NCI-H2196 treated with DMSO at 0.1 percent for 48 hours (cell line): ENCODE data around the gene SLC6A12.
"Not testable (repeated sequence)": the region's sequence is repeated elsewhere in the genome, so short reads cannot be mapped to it uniquely, and the experiment has no call there.

Experiments used
- DNase-seq: peaks from one replicate; lab custom pipeline; 2025; ENCODE audit not compliant: unreplicated experiment; lab: John Stamatoyannopoulos, UW

SLC6A12 gene

DNA sequence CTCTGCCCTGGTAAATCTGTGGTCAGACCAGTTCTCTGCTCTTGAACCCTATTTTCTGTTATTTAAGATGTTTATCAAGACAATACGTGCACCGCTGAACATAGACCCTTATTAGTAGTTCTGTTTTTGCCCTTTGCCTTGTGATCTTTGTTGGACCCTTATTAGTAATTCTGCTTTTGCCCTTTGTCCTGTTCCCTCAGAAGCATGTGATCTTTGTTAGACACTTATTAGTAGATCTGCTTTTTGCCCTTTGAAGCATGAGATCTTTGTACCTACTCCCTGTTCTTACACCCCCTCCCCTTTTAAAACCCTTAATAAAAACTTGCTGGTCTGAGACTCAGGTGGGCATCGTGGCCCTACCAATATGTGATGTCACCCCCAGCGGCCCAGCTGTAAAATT lies 22.0 kb upstream of the SLC6A12 start:
- DNase-seq = not testable (repeated sequence)

GRCh38 chr12:234891-235415 lies 21.0 kb upstream of the SLC6A12 start:
- no peak for DNase-seq

DNA sequence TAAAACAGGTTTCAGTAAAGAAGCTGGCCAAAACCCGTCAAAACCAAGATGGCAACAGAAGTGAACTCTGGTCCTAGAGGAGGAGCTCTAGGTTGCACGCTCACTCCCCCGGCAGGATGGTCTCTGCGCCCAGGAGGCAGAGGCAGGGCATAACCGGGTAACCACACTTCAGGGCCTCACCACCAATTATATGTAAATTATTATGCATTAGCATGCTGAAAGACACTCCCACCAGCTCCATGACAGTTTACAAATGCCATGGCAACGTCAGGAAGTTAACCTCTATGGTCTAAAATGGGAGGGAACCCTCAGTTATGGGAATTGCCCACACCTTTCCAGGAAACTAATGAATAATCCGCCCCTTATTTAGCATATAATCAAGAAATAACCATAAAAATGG lies 20.1 kb upstream of the SLC6A12 start:
- no peak for DNase-seq

DNA sequence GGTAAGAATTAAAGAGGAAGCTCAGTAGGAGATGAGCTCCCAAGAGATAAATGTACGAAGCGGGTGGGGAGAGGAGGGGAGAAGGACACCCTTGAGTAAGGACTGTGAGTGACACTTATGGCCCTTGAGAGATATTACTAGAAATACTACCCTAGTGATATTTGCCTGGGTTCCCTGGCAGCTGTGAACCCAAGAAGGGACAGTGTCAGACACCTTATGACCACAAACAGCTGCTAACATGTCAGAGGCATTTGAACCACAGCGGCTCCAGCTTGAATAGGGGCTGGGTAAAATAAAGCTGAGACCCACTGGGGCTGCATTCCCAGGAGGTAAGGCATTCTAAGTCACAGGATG lies 19.6 kb upstream of the SLC6A12 start:
- no peak for DNase-seq

DNA sequence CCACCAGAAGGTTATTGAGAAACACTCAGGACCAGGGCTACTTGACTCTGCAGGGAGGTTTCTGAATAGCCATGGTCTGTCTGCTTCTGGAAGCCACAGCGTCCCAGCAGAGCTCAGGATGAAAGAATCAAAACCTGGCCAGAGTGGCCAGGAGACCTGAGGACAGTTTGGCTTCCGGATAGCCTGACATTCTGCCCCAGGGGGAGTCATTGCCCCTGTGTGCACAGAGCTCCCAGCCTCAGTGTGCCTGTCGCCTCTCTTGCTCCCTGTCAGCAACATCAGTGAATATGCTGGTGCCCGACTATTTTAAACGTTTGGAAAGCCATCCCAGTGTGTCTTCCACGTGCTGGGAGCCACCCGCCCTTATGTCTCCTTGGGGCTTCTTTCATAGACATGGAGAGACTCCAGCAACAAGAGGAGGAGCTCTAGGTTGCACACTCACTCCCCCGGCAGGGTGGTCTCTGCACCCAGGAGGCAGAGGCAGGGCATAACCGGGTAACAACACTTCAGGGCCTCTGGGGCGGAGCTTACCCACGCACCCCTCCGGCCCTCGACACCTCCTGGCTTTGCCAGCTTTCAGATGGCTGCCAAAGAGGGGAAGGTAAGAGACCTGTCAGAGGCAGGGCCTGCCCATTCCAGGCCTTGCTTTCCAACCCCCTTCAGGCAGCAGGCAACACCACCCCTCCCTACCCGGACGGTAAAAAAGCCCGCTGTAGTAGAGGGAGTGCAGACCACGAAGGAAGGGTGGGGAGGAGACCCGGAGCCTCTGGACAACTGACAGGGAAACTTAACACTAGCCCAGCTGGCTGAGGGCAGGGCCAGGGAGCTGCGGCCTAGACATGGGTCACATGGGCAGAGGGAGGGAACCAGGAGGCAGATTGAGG lies 19.0 kb upstream of the SLC6A12 start:
- no peak for DNase-seq

DNA sequence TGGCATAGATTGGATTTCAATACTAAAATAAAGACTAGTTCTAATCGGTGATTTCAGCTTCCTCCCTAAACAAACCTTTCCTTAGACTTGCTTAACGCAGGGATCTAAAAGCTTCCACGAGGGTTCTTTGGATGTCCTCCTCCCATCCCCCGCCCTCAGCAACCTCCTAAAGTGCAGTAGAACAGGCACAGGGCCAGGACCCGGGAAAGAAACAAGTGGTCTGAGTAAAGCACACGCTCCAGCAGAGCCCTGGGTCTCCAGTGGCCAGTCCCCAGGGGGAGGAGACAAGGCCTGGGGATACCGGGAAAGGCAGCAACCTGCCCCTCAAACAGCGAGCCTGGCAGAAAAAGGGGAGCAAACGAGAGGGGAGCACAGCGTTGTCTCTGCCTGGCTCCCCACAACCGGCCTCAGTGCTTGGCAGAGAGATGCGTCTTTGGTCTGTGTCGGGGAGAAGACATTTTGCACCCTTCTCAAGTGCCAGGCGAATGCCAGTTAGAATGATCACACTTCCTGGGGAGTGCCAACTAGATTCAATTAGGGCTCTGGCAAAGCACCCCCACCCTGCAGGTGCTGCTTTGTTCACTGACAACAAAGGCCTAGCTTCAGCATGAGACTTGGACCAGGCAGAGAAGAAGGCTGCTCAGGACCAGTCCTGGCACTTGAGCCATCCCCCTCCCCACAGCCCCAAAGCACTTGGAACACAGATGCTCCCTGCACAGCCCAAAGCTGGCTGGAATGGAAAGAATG lies 17.1 kb upstream of the SLC6A12 start:
- peak; percentile 3 for DNase-seq

DNA sequence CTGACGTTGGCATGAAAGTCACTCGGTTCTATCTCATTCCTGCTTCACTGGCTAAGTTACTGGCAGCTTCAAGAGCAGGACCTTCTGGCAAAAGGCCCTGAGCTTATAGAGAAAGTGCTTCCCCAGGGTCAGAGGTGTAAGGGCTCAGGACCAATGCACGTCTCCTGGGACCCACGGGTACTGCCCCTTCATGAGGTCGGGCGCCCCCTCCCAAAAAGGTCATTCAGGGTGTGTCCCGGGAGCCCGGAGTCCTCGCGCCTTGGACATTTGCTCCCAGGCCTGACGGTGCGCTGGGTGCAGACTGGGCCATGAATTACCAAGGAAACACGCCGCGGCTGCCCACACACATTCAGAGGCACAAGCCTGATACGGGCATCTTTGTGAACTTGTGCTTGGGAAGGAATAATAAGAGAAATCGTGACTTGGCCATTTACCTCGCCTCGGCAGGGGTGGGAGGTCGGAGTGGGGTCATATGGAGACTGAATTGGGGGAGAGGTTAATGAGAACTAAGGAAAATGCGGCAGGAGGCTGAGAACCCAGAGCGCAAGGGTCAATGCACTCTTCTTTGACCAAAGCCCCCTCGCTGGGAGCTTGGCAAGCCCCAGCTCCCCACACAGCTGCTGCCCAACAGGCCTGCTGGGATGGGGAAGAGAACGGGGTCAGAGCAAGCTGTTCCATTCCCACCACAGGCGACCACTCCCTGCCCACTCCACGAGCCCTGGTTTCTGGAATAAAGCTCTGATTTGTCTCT lies 15.7 kb upstream of the SLC6A12 start:
- no peak for DNase-seq

DNA sequence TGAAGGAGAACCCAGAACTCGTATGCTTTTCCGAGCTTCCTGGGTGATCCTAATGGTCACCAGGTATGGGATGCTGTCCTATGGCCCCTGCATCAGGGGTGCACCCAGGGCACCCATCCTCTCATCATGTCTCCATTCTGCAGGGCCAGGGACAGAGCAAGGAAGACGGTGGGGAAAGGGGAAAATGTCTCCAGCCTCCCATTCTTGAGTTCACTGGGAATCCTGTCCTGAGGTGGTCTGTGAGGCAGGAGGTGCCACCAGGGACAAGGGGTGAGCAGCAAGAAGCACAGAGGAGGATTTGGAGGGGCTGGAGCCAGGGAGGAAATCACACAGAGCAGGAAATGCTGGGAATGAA lies 14.9 kb upstream of the SLC6A12 start:
- DNase-seq = no peak

GRCh38 chr12:227923-228845 lies 14.2 kb upstream of the SLC6A12 start:
- DNase-seq = no peak

DNA sequence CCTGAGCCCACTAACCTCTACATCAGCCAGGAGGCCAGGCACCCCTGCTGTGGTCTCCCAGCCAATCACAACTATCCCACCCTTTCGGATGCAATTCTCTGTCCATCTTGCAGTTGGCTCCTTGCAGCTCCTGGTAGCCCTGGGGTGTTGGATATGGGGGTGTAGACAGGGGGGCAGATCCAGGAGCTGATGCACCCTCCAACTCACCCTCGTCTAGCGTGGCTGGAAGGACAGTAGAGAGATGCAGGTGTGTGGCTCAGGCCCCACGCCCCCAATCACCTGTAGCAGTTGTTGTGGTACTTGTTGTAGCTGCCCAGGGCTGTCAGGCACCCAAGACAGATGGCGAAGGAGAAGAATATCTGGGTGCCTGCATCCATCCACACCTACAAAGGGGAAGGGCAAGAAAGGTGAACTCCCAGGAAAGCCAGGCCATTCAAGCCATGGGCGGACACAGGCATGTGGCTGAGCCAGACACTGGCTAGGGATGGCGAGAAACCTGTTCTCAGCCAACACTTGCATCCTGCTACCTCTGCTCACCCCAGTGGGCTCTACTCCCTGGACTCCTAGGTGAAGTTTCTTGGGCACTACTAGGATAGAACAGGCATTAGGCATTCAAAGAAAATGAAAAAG lies 13.4 kb upstream of the SLC6A12 start:
- no peak for DNase-seq

DNA sequence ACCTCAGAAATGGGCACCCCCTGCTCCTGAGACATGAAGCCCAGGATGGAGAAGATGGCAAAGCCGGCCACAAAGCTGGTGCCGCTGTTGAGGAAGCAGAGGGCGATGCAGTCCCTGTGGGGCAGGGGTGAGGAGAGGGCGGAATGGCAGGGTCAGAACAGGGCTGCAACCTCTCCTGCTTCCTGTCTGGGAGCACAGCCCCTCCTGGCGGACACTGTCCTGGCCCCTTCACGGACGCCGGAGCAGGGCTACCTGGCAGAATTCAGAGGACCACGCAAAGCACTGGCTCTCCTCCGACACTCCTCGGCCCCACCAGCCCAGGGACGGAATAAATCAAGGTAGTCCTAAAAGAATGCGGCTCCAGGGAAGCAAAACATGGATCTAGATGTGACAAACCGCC lies 12.4 kb upstream of the SLC6A12 start:
- DNase-seq = no peak

DNA sequence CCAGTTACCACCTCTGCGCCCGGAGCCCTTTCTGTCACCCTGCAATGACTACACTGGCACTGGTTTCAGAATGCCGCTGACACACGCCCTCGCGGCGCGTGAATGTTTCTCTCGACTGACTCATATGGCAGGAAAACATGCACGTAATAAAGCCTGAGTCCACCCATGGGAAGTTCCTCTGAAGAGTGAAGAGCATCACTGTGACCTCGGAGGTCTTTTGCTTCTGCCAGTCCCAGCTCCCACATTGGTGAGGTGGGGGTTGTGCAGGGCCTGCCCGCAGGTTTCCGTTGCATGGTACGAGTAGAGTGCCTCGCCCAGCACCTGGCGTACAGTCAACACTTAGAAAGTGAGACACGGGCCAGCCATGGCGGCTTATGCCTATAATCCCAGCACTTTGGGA lies 11.1 kb upstream of the SLC6A12 start:
- no peak for DNase-seq

DNA sequence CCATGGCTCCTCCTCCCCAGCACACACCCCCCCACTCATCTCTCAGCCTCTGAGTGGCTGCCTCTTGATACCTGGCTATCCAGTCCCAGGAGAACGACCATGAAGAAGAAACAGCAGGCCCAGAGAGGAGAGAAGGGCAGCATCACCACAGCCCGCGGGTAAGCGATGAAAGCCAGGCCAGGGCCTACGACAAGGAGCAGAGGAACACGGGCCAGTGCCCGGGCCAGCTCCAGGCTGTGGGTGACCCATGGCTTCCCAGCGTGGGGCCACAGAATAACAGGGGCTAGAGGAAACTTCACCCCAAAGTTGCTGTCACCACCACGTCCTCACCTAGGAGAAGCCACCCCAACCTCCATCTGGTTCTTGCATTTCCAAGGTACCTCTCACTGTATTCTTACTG lies 10.4 kb upstream of the SLC6A12 start:
- no peak for DNase-seq

GRCh38 chr12:223841-224240 lies 9.9 kb upstream of the SLC6A12 start:
- DNase-seq = no peak

- DNase-seq = no peak
Observed at GRCh38 chr12:221736-222135, 7.8 kb upstream of the SLC6A12 start.

GRCh38 chr12:220946-221550 lies 7.1 kb upstream of the SLC6A12 start:
- no peak for DNase-seq

DNA sequence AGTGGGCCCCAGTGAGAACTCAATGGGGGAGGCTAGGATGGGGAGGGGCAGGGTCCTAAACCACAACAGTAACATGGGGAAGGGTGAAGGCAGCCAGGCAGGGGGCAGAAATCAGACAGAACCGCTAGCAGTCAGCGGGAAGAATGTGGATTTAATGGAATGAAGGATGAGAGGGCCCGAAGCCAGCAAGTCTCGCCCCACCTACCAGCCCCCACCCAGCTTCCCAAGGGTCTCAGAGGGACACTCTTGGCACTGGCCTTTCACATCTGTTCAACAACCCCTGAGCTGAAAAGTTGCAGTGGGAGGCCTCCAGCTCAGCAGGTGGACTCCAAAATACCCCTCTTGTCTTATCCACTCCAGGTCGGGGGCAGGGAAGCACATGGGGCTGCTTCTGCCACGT lies 6.5 kb upstream of the SLC6A12 start:
- no peak for DNase-seq

- DNase-seq = peak; percentile 9
Observed at GRCh38 chr12:219891-220352, 6.0 kb upstream of the SLC6A12 start.

DNA sequence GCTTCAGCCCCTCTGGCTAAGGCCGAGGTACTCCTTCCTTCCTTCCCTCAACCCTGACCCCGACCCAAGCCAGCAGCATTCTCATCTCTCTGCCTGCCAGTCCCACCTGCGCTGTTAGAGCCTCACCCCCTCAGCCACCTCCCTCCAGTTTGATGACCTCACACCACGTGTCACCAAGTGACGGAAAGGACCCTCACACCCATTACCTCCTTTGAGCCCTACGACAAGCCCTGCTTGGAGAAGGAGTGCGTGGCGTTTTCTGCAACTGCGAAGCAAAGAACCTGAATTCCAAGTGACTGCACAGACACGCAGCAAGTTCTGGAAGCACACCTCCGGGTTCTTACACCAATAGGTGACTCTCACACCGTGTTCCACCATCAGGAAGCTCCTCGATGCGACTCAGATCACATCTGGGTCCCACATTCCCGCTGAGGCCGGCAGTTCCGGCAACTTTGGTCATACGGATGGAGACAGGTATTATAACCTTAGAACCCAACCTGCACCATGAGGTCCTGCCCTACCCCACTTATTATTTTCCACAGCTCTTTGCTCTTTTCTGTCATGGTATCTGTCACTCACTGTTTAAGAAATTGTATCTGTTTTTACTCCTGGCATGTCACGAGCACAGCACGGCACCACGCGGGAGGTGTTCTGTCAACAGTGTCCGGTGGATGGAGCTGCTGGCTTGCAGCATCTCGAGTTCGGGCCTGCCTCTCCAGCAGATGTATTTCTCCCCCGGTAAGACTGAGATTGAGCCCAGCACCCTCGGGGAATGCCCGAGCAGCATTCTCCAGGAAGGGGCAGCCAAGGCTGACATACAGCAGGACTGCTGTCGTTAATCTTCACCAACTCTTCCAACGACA lies 5.0 kb upstream of the SLC6A12 start:
- DNase-seq = no peak
